Esophagus (tissue), 2 donors: ENCODE results near the gene HTR6. TPM values are rescaled to one million over a fixed set of nuclear protein-coding genes. Genes with fewer than 3 reads are reported as not detected.

ENCODE experiments used
- H3K27ac ChIP-seq, 2 donors: one replicate each; pipeline ENCODE4 v1.5.1; 2013; ENCODE audit warnings: low read depth in 2 of 2, mild to moderate bottlenecking in 2 of 2, inconsistent platforms in 1 of 2, low read length in 1 of 2, moderate library complexity in 1 of 2
- H3K27me3 ChIP-seq, 2 donors: one replicate each; pipeline ENCODE4 v1.6.1; 2013; ENCODE audit warnings: low read length in 2 of 2, control low read depth in 1 of 2, mild to moderate bottlenecking in 1 of 2; ENCODE audit not compliant: insufficient read depth in 2 of 2, control insufficient read depth in 1 of 2
- H3K36me3 ChIP-seq, 2 donors: one replicate each; pipeline ENCODE4 v1.6.1; 2013; ENCODE audit warnings: low read length in 1 of 2; ENCODE audit not compliant: control insufficient read depth in 2 of 2, insufficient read depth in 2 of 2
- H3K4me1 ChIP-seq, 2 donors: one replicate each; pipeline ENCODE4 v1.6.1; 2013; ENCODE audit warnings: low read length in 1 of 2; ENCODE audit not compliant: control insufficient read depth in 2 of 2, insufficient read depth in 2 of 2
- H3K4me3 ChIP-seq, 2 donors: one replicate each; pipeline ENCODE4 v1.5.1; 2013; ENCODE audit warnings: low read length in 2 of 2, mild to moderate bottlenecking in 2 of 2, low read depth in 1 of 2, moderate library complexity in 1 of 2
- H3K9me3 ChIP-seq, 2 donors: one replicate each; pipeline ENCODE4 v1.6.1; 2013; ENCODE audit warnings: mild to moderate bottlenecking in 2 of 2, low read depth in 1 of 2, low read length in 1 of 2, moderate library complexity in 1 of 2; ENCODE audit not compliant: control insufficient read depth in 2 of 2, insufficient read depth in 1 of 2
- WGBS, 2 donors: extraction: QIAGEN DNeasy Blood & Tissue Kit; methylation state at CpG; one replicate each; pipeline ENCODE4 v1.1.7; 2013; 5-methylcytosine and 5-hydroxymethylcytosine counted together
- polyA plus RNA-seq, 2 donors: library from polyadenylated mRNA; stranded (reverse); fragments of 200-250 nt; gene quantifications; one replicate each; pipeline ENCODE4 v1.2.3, GENCODE V29; 2013
- donor health status: healthy with polysubstance abuse.
- donor health status: Bipolar disorder and iron deficiency.

HTR6 gene
- polyA plus RNA-seq, 2 donors, result 0.02 TPM; not detected in 1

GRCh38 chr1:19679691-19680090, 15.0 kb downstream of the HTR6 start:
- no peaks in the 10 kb centered on the region for H3K9me3 ChIP-seq
- H3K27ac ChIP-seq, result no peak overlapping the region
- peaks cover 0 to 8% of the 10 kb centered on the region in 2 donors for H3K36me3 ChIP-seq
- no peaks in the 10 kb centered on the region for H3K27me3 ChIP-seq
- no peak overlapping the region for H3K4me3 ChIP-seq
- 75 to 76% methylated on average over 4 of the region's 4 CpGs for WGBS, 2 donors
- H3K4me1 ChIP-seq, result peaks cover 0 to 2% of the 10 kb centered on the region in 2 donors

DNA sequence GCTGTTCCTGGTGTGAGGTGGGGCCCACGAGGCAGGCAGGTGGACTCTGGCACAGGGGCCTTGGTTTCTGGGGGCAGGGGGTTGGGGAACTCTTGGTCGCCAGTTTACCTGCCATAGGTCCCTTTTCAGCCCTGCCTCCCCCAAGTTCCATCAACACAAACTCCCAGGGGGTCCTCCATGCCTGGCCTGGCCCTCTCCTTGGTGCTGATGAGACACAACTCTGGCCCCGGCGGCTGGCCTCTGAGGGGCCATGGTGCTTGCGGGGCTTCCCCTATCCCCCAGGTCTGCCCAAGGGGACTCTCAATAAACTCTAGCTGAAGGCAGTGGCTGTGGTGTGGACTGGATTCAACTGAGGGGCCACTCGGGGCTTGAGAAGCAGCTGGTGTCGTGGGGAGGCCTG, 16.0 kb downstream of the HTR6 start:
- no peak overlapping the region for H3K27ac ChIP-seq
- H3K36me3 ChIP-seq, result peaks cover 0 to 8% of the 10 kb centered on the region in 2 donors
- H3K4me1 ChIP-seq, result peaks cover 0 to 2% of the 10 kb centered on the region in 2 donors
- 80 to 82% methylated on average over 7 of the region's 7 CpGs for WGBS, 2 donors
- no peak overlapping the region for H3K4me3 ChIP-seq
- H3K27me3 ChIP-seq, result no peaks in the 10 kb centered on the region
- H3K9me3 ChIP-seq, result no peaks in the 10 kb centered on the region

- Histone ChIP-seq H3K4me1 (no peaks in the 10 kb centered on the region), H3K9me3 (no peaks in the 10 kb centered on the region), H3K27ac (no peak overlapping the region), H3K4me3 (no peak overlapping the region), H3K27me3 (no peaks in the 10 kb centered on the region), H3K36me3 (peaks cover 0 to 10% of the 10 kb centered on the region in 2 donors)
- WGBS, 2 donors, result 89 to 92% methylated on average over 3 of the region's 3 CpGs
Observed at GRCh38 chr1:19682257-19682656, 17.6 kb downstream of the HTR6 start.

DNA sequence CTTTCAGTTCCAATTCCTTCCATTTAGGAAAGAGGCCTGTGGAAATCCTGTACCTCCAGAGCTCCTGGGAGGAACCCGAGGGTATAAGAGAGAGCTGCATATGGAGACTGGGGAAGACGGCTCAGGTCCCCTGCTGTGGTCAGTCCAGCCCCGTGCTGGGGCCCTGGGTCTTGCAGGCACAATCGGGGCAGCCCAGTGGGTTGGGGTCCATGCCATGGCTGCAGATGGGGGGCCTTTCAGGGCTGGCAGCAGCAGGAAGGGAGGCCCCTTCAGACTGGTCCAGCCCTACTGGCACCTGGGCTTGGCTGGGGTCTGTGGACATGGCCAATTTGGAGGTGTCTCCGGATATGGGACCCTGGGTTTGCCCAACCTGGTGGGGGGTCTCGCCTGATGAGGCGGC, 18.2 kb downstream of the HTR6 start:
- H3K9me3 ChIP-seq, result no peaks in the 10 kb centered on the region
- no peaks in the 10 kb centered on the region for H3K27me3 ChIP-seq
- 81 to 87% methylated on average over 7 of the region's 7 CpGs for WGBS, 2 donors
- H3K4me1 ChIP-seq, result no peaks in the 10 kb centered on the region
- no peak overlapping the region for H3K4me3 ChIP-seq
- no peak overlapping the region for H3K27ac ChIP-seq
- peaks cover 1 to 15% of the 10 kb centered on the region in 2 donors for H3K36me3 ChIP-seq

- H3K4me3 ChIP-seq, result no peak overlapping the region
- H3K36me3 ChIP-seq, result peaks cover 3 to 15% of the 10 kb centered on the region in 2 donors
- no peaks in the 10 kb centered on the region for H3K9me3 ChIP-seq
- 85 to 90% methylated on average over 8 of the region's 8 CpGs for WGBS, 2 donors
- no peak overlapping the region for H3K27ac ChIP-seq
- H3K4me1 ChIP-seq, result no peaks in the 10 kb centered on the region
- H3K27me3 ChIP-seq, result no peaks in the 10 kb centered on the region
Observed at GRCh38 chr1:19683351-19683750, 18.7 kb downstream of the HTR6 start.

GRCh38 chr1:19684677-19685076, 20.0 kb downstream of the HTR6 start:
- Histone ChIP-seq H3K4me1 (no peaks in the 10 kb centered on the region), H3K9me3 (no peaks in the 10 kb centered on the region), H3K27ac (no peak overlapping the region), H3K4me3 (no peak overlapping the region), H3K36me3 (peaks cover 6 to 22% of the 10 kb centered on the region in 2 donors), H3K27me3 (no peaks in the 10 kb centered on the region)
- WGBS, 2 donors, result 90 to 97% methylated on average over 2 of the region's 2 CpGs

GRCh38 chr1:19685994-19686393, 21.3 kb downstream of the HTR6 start:
- Histone ChIP-seq H3K4me1 (no peaks in the 10 kb centered on the region), H3K9me3 (no peaks in the 10 kb centered on the region), H3K4me3 (no peak overlapping the region), H3K27me3 (no peaks in the 10 kb centered on the region), H3K27ac (no peak overlapping the region), H3K36me3 (peaks cover 6 to 26% of the 10 kb centered on the region in 2 donors)
- 82 to 85% methylated on average over 9 of the region's 9 CpGs for WGBS, 2 donors

GRCh38 chr1:19687414-19687813, 22.7 kb downstream of the HTR6 start:
- Histone ChIP-seq H3K27ac (no peak overlapping the region), H3K4me1 (no peaks in the 10 kb centered on the region), H3K9me3 (no peaks in the 10 kb centered on the region), H3K4me3 (no peak overlapping the region), H3K36me3 (peaks cover 6 to 24% of the 10 kb centered on the region in 2 donors), H3K27me3 (no peaks in the 10 kb centered on the region)
- 100% methylated on average over 1 of the region's 1 CpG for WGBS, 2 donors

- WGBS, 2 donors, result 85 to 86% methylated on average over 19 of the region's 19 CpGs
- no peaks in the 10 kb centered on the region for H3K4me1 ChIP-seq
- H3K36me3 ChIP-seq, result peaks cover 6 to 19% of the 10 kb centered on the region in 2 donors
- H3K27me3 ChIP-seq, result no peaks in the 10 kb centered on the region
- no peaks in the 10 kb centered on the region for H3K9me3 ChIP-seq
- no peak overlapping the region for H3K4me3 ChIP-seq
- H3K27ac ChIP-seq, result no peak overlapping the region
Observed at GRCh38 chr1:19688041-19688842, 23.6 kb downstream of the HTR6 start.
